HAP-1 (cell line): ENCODE data around the gene CYTH1.

Experiments
- DNase-seq, 2 experiments: peaks; one replicate each; pipeline ENCODE4 v3.0.0-alpha.2; 2016 to 2020; ENCODE audit warnings: low spot score in 2 of 2
- H3K27me3 ChIP-seq: fragments of 250-450 bp; sonication (Bioruptor Pico); 2 replicates; pipeline ENCODE4 v1.5.1; 2020; ENCODE audit warnings: low read depth, mild to moderate bottlenecking, moderate library complexity
- H3K36me3 ChIP-seq: fragments of 250-450 bp; sonication (Bioruptor Pico); replicated peaks from 2 replicates; pipeline ENCODE4 v1.5.1; 2020; ENCODE audit warnings: mild to moderate bottlenecking
- H3K4me1 ChIP-seq: fragments of 250-450 bp; sonication (Bioruptor Pico); 2 replicates; pipeline ENCODE4 v1.5.1; 2020; ENCODE audit warnings: mild to moderate bottlenecking
- H3K4me3 ChIP-seq: fragments of 250-450 bp; sonication (Bioruptor Pico); 2 replicates; pipeline ENCODE4 v1.5.1; 2020; ENCODE audit warnings: mild to moderate bottlenecking, moderate library complexity
- H3K9me3 ChIP-seq: fragments of 250-450 bp; sonication (Bioruptor Pico); 2 replicates; pipeline ENCODE4 v1.5.1; 2020; ENCODE audit warnings: mild to moderate bottlenecking, moderate library complexity
- in situ Hi-C: fragments of 300-500 bp; cut with MboI; formaldehyde crosslinking; loops from 3 replicates; pipeline ENCODE4 v1.14.3; 2020; ENCODE audit warnings: low sequenced_read_pairs, inconsistent platforms, mixed read lengths

Gene CYTH1

GRCh38 chr17:78655251-78655940, 126.7 kb downstream of the CYTH1 start:
- in situ Hi-C loops = no loop called here
- Histone ChIP-seq H3K4me3 (no peak overlapping the region), H3K9me3 (no peaks in the 10 kb centered on the region; the same call in 1 of the 2 replicates), H3K36me3 (no peaks in the 10 kb centered on the region), H3K4me1 (no peaks in the 10 kb centered on the region), H3K27me3 (no peaks in the 10 kb centered on the region; the same call in 1 of the 2 replicates)
- DNase-seq = no peak

- H3K9me3 ChIP-seq = no peaks in the 10 kb centered on the region; the same call in 1 of the 2 replicates
- H3K4me1 ChIP-seq = no peaks in the 10 kb centered on the region
- in situ Hi-C loops = no loop called here
- no peaks in the 10 kb centered on the region for H3K36me3 ChIP-seq
- H3K27me3 ChIP-seq = no peaks in the 10 kb centered on the region; the same call in 1 of the 2 replicates
- H3K4me3 ChIP-seq = no peak overlapping the region
- no peak for DNase-seq
These were observed 127.7 kb downstream of the CYTH1 start for GRCh38 chr17:78654325-78654724.

GRCh38 chr17:78653382-78653781, 128.7 kb downstream of the CYTH1 start:
- Histone ChIP-seq H3K27me3 (no peaks in the 10 kb centered on the region; the same call in 1 of the 2 replicates), H3K4me1 (no peaks in the 10 kb centered on the region), H3K4me3 (no peak overlapping the region), H3K36me3 (no peaks in the 10 kb centered on the region), H3K9me3 (no peaks in the 10 kb centered on the region; the same call in 1 of the 2 replicates)
- no peak for DNase-seq
- in situ Hi-C loops = no loop called here

- Histone ChIP-seq H3K9me3 (no peaks in the 10 kb centered on the region), H3K4me3 (no peak overlapping the region), H3K27me3 (no peaks in the 10 kb centered on the region; the same call in 1 of the 2 replicates), H3K36me3 (no peaks in the 10 kb centered on the region), H3K4me1 (no peaks in the 10 kb centered on the region)
- in situ Hi-C loops = no loop called here
- no peak for DNase-seq
These were observed 129.2 kb downstream of the CYTH1 start for GRCh38 chr17:78652913-78653312.

- no peaks in the 10 kb centered on the region for H3K9me3 ChIP-seq
- H3K27me3 ChIP-seq = no peaks in the 10 kb centered on the region; the same call in 1 of the 2 replicates
- DNase-seq = no peak
- in situ Hi-C loops = no loop called here
- H3K4me1 ChIP-seq = no peaks in the 10 kb centered on the region
- no peak overlapping the region for H3K4me3 ChIP-seq
- H3K36me3 ChIP-seq = no peaks in the 10 kb centered on the region
These were observed 130.0 kb downstream of the CYTH1 start for GRCh38 chr17:78652024-78652423.

DNA sequence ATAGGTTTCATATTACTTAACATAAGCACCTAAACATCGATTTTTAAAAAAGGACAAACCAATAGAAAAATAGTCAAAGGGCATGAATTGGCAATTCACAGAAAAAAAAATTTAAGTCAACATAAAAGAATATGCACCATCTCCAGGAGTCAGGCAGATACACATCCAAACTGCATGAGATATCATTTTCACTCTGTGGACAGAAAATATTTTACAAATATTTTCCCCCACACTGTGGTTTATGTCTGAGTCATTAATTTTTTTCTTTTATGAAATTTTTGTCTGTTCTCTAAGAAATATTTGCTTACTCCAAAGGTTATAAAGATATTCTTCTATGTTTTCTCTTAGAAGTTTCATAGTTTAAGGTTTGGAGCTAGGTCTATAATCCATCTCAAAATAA, 130.5 kb downstream of the CYTH1 start:
- Histone ChIP-seq H3K27me3 (no peaks in the 10 kb centered on the region; the same call in 1 of the 2 replicates), H3K4me1 (no peaks in the 10 kb centered on the region), H3K9me3 (no peaks in the 10 kb centered on the region), H3K36me3 (no peaks in the 10 kb centered on the region), H3K4me3 (no peak overlapping the region)
- no peak for DNase-seq
- in situ Hi-C loops = no loop called here

GRCh38 chr17:78650093-78650715, 131.9 kb downstream of the CYTH1 start:
- H3K4me1 ChIP-seq = no peaks in the 10 kb centered on the region
- no peak for DNase-seq
- no peak overlapping the region for H3K4me3 ChIP-seq
- no peaks in the 10 kb centered on the region for H3K9me3 ChIP-seq
- in situ Hi-C loops = no loop called here
- H3K27me3 ChIP-seq = peaks cover 5% of the 10 kb centered on the region; the same call in 1 of the 2 replicates
- H3K36me3 ChIP-seq = no peaks in the 10 kb centered on the region

- in situ Hi-C loops = no loop called here
- peaks cover 5% of the 10 kb centered on the region; the same call in 1 of the 2 replicates for H3K27me3 ChIP-seq
- no peak for DNase-seq
These were observed 133.8 kb downstream of the CYTH1 start for GRCh38 chr17:78648293-78648692.

GRCh38 chr17:78647032-78647431, 135.0 kb downstream of the CYTH1 start:
- H3K4me1 ChIP-seq = no peaks in the 10 kb centered on the region
- no peaks in the 10 kb centered on the region for H3K9me3 ChIP-seq
- DNase-seq = no peak
- no peaks in the 10 kb centered on the region for H3K36me3 ChIP-seq
- peaks cover 5% of the 10 kb centered on the region; the same call in 1 of the 2 replicates for H3K27me3 ChIP-seq
- no peak overlapping the region for H3K4me3 ChIP-seq
- in situ Hi-C loops = no loop called here

More at GRCh38 chr17:78648293-78648692, 133.8 kb downstream of the CYTH1 start:
- no peaks in the 10 kb centered on the region for H3K4me1 ChIP-seq
- H3K4me3 ChIP-seq = no peak overlapping the region
- no peaks in the 10 kb centered on the region for H3K36me3 ChIP-seq
- no peaks in the 10 kb centered on the region for H3K9me3 ChIP-seq

GRCh38 chr17:78645421-78646295, 136.4 kb downstream of the CYTH1 start:
- Histone ChIP-seq H3K9me3 (no peaks in the 10 kb centered on the region), H3K4me1 (no peaks in the 10 kb centered on the region), H3K36me3 (no peaks in the 10 kb centered on the region), H3K27me3 (peaks cover 5% of the 10 kb centered on the region; the same call in 1 of the 2 replicates), H3K4me3 (no peak overlapping the region)
- peak in 1 of 2 experiments; percentile 47 for DNase-seq
- in situ Hi-C loops = no loop called here

DNA sequence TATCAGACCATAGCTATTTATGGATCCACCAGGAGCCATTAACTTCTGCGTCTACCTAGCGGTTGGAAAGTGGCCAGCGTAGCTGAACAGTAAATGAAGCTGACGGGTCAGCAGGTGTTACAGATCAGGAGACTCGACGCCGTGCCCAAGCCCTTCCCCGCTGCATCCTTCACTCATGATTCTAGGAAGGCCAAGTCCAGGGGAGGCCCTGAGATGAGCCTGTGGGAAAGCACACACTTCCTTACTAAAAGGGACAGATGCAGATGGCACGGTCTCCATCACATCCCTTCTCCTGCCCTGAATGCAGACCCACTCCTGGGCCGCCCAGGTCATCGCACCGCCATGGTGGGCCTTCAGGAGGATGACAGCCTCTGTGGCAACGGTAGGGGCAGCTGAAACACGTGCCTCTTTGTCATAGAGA, 137.1 kb downstream of the CYTH1 start:
- in situ Hi-C loops = no loop called here
- Histone ChIP-seq H3K27me3 (peaks cover 5% of the 10 kb centered on the region; the same call in 1 of the 2 replicates), H3K36me3 (no peaks in the 10 kb centered on the region), H3K4me3 (no peak overlapping the region), H3K4me1 (no peaks in the 10 kb centered on the region), H3K9me3 (no peaks in the 10 kb centered on the region)
- no peak for DNase-seq

DNA sequence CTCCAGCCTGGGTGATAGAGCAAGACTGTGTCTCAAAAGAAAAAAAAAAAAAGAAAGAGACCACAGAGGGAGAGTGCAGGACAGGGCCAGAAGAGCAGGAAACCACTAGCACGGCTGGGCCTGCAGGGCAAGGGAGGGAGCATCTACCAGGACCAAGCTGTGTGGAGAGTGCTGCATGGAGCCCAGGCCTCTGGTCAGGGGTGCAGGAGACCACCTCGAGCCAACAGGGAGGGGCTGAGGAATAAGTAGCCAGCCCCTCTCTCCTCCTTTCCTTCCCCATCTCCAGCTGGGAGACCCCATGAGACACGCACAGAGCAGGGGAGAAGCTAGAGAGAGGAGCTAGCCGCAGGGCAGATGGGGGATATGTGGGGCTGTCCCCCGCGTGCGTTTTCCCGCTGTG, 137.8 kb downstream of the CYTH1 start:
- Histone ChIP-seq H3K9me3 (no peaks in the 10 kb centered on the region), H3K27me3 (peaks cover 5% of the 10 kb centered on the region; the same call in 1 of the 2 replicates), H3K4me3 (no peak overlapping the region), H3K4me1 (no peaks in the 10 kb centered on the region), H3K36me3 (no peaks in the 10 kb centered on the region)
- in situ Hi-C loops = no loop called here
- DNase-seq = no peak

GRCh38 chr17:78643326-78643725, 138.7 kb downstream of the CYTH1 start:
- in situ Hi-C loops = no loop called here
- Histone ChIP-seq H3K4me1 (no peaks in the 10 kb centered on the region), H3K27me3 (peaks cover 5% of the 10 kb centered on the region; the same call in 1 of the 2 replicates), H3K4me3 (no peak overlapping the region), H3K36me3 (no peaks in the 10 kb centered on the region), H3K9me3 (no peaks in the 10 kb centered on the region)
- no peak for DNase-seq
